ENCODE results near the gene HNMT.
A peak's percentile ranks its signal among the peaks of the same experiment; 100 is the strongest.

HNMT gene

GRCh38 chr2:137944714-137945113 lies 19.6 kb upstream of the HNMT start:
- TF ChIP-seq, protein P1, sequence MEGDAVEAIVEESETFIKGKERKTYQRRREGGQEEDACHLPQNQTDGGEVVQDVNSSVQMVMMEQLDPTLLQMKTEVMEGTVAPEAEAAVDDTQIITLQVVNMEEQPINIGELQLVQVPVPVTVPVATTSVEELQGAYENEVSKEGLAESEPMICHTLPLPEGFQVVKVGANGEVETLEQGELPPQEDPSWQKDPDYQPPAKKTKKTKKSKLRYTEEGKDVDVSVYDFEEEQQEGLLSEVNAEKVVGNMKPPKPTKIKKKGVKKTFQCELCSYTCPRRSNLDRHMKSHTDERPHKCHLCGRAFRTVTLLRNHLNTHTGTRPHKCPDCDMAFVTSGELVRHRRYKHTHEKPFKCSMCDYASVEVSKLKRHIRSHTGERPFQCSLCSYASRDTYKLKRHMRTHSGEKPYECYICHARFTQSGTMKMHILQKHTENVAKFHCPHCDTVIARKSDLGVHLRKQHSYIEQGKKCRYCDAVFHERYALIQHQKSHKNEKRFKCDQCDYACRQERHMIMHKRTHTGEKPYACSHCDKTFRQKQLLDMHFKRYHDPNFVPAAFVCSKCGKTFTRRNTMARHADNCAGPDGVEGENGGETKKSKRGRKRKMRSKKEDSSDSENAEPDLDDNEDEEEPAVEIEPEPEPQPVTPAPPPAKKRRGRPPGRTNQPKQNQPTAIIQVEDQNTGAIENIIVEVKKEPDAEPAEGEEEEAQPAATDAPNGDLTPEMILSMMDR (IDR thresholded peaks at IDR 0.05; ENCODE audit: extremely low read depth, insufficient read depth, missing control alignments), result no peak
- no peak for DNase-seq (ENCODE audit: low spot score)
- in situ Hi-C loops (cut with MboI; ENCODE audit: low pct_unique_long_range_greater_than_20kb, low sequenced_read_pairs, unreplicated experiment), result loop anchor here (10.0 kb wide), 1 partner anchor 150 kb away; no protein-coding TSS in a partner anchor

DNA sequence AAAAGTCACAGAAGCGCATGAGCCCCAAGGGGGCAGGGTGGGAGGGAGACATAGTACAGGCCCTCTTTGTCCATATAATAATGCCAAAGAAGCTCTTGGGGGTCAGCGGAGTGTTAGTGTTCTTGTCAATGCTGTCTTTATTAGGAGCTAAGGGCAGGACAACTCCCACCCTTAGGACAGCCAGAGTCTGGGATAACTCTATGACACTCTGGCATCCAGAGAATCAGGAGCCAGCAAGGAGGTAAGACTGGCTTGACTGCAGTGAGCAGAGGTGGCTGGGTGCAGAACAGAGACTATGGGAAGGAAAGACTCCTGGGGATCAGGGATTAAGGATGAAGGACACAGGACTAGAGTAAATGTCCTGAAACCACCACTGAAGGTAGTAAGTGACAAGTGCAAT lies 19.0 kb upstream of the HNMT start:
- in situ Hi-C loops (cut with MboI; ENCODE audit: low pct_unique_long_range_greater_than_20kb, low sequenced_read_pairs, unreplicated experiment), result loop anchor here (10.0 kb wide), 1 partner anchor 150 kb away; no protein-coding TSS in a partner anchor
- no peak for DNase-seq (ENCODE audit: low spot score)
- TF ChIP-seq, protein P1 (IDR thresholded peaks at IDR 0.05; ENCODE audit: extremely low read depth, insufficient read depth, missing control alignments), result no peak

GRCh38 chr2:137946227-137946626 lies 18.0 kb upstream of the HNMT start:
- in situ Hi-C loops (cut with MboI; ENCODE audit: low pct_unique_long_range_greater_than_20kb, low sequenced_read_pairs, unreplicated experiment), result loop anchor here (10.0 kb wide), 1 partner anchor 149 kb away; no protein-coding TSS in a partner anchor
- TF ChIP-seq, protein P1 (IDR thresholded peaks at IDR 0.05; ENCODE audit: extremely low read depth, insufficient read depth, missing control alignments), result no peak
- DNase-seq (ENCODE audit: low spot score), result no peak

DNA sequence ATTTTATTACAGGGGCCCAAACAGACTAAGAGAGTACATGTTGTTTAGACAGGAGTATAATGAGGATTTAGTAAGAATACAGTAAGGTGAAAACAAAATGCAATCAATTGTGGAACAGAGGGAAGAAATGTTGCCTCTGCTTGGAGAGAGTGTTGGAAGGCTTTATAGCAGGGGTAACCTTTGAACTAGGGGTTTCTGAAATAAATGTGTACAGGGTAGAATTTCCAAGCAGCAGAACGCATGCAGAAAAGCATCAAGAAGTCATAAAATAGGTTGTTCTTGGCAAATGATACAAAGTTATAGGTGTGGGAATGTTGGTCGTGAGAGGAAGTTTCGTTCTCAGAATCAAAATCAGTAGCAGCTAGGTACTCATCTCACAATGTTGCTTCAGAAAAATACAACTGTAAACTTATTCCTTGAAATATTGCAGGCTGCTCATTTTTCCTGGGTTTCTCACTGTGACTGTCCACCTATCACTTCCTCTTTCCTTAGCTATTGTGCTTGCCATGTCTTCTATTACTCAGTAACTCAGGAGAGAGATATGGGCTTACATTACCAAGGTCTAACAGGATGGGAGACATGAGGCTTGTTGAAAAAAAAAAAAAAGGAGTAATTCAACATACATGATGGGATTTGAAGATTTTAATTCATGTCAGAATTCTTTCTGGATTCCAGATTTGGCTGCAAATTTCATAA lies 17.1 kb upstream of the HNMT start:
- no peak for DNase-seq (ENCODE audit: low spot score)
- TF ChIP-seq, protein P1 (IDR thresholded peaks at IDR 0.05; ENCODE audit: extremely low read depth, insufficient read depth, missing control alignments), result no peak
- in situ Hi-C loops (cut with MboI; ENCODE audit: low pct_unique_long_range_greater_than_20kb, low sequenced_read_pairs, unreplicated experiment), result loop anchor here (10.0 kb wide), 1 partner anchor 148 kb away; no protein-coding TSS in a partner anchor

DNA sequence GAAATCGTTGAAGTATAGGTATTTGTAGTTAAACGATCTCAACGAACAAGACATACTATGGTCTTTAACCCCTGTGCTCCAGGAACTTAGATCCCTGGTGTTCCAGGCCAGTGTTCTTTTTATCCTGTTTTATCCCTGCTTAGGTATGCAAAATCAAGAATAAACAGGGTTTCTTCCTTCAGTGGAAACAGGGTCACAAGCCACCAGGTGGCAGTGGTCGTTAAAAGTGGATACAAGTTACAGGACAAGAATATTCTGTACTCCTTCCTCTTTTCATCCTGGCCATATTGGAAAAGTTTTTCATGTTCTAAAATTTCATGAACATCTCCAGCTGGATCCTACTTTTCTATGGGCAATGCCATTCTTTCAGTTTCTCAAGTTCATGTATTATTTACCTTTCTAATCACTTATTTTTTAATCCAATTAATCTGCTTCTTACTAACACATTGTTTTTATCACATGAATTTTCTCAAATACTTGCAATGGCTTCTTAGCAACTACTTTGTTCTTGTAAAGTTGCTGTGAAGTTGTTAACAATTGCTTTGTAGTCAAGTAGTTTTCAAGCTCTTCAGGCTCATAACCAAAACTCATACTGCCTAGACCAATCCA lies 16.4 kb upstream of the HNMT start:
- TF ChIP-seq, protein P1 (IDR thresholded peaks at IDR 0.05; ENCODE audit: extremely low read depth, insufficient read depth, missing control alignments), result peak; percentile 60
- in situ Hi-C loops (cut with MboI; ENCODE audit: low pct_unique_long_range_greater_than_20kb, low sequenced_read_pairs, unreplicated experiment), result loop anchor here (10.0 kb wide), 1 partner anchor 147 kb away; no protein-coding TSS in a partner anchor
- DNase-seq (ENCODE audit: low spot score), result peak; percentile 12

DNA sequence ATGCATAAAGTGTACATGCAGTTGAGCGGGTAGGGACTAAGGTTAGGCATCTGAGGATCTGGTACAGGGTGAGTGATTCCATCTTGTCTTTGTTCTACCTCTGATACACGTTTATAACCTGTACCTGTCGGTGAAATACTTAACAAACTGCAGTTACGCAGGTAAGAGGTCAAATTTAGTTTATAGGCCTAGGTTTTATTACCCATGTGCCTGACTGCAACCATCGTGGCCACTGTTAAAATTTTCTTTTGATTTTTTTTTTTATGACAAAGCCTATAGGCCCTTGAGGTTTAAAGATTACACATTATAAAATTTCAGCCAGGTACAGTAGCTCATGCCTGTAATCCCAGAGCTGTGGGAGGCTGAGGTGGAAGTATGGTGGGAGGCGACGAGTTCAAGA lies 15.4 kb upstream of the HNMT start:
- TF ChIP-seq, protein P1 (IDR thresholded peaks at IDR 0.05; ENCODE audit: extremely low read depth, insufficient read depth, missing control alignments), result no peak
- DNase-seq (ENCODE audit: low spot score), result no peak
- in situ Hi-C loops (cut with MboI; ENCODE audit: low pct_unique_long_range_greater_than_20kb, low sequenced_read_pairs, unreplicated experiment), result loop anchor here (10.0 kb wide), 1 partner anchor 146 kb away; no protein-coding TSS in a partner anchor
